Keratinocyte (primary cell): ENCODE data around the gene SCD5. TPM values are rescaled to one million over a fixed set of nuclear protein-coding genes. Genes with fewer than 3 reads are reported as not detected.

ENCODE experiments used
- DNase-seq: peaks from one replicate; pipeline ENCODE4 v3.0.0-alpha.2; 2011; ENCODE audit warnings: low read depth, missing footprints, low spot score
- FAIRE-seq: peaks from 2 replicates; lab custom pipeline; 2011; peaks lifted over from hg19 to GRCh38; lab: Jason Lieb, UNC
- H2AFZ ChIP-seq: 2 replicates; pipeline ENCODE4 v1.6.0; 2012; ENCODE audit warnings: low read length, control low read depth, inconsistent platforms; ENCODE audit not compliant: control insufficient read depth
- H3K27ac ChIP-seq: 2 replicates; pipeline ENCODE4 v1.5.1; 2011; ENCODE audit warnings: low read length; ENCODE audit not compliant: control insufficient read depth, insufficient read depth
- H3K27me3 ChIP-seq: 3 replicates; pipeline ENCODE4 v1.6.0; 2011; ENCODE audit warnings: low read length; ENCODE audit not compliant: control insufficient read depth, insufficient read depth; ENCODE audit errors: extremely low read depth
- H3K36me3 ChIP-seq, 2 experiments: 2 replicates in 1 of 2; 3 replicates in 1 of 2; pipeline ENCODE4 v1.5.1; 2011; ENCODE audit warnings: low read length in 2 of 2, mild to moderate bottlenecking in 1 of 2; ENCODE audit not compliant: control insufficient read depth in 2 of 2, insufficient read depth in 2 of 2; ENCODE audit errors: extremely low read depth in 1 of 2
- H3K4me1 ChIP-seq: 3 replicates; pipeline ENCODE4 v1.5.1; 2011; ENCODE audit warnings: low read length; ENCODE audit not compliant: control insufficient read depth, insufficient read depth; ENCODE audit errors: extremely low read depth
- H3K4me2 ChIP-seq: 3 replicates; pipeline ENCODE4 v1.6.0; 2011; ENCODE audit warnings: low read depth, low read length; ENCODE audit not compliant: control insufficient read depth, insufficient read depth; ENCODE audit errors: extremely low read depth
- H3K4me3 ChIP-seq, 3 experiments: fragments of 200-600 bp in 1 of 3; sonication (generic) in 1 of 3; 2 replicates in 2 of 3; 3 replicates in 1 of 3; pipeline ENCODE4 v1.5.1; 2011 to 2016; ENCODE audit warnings: low read length in 3 of 3, mild to moderate bottlenecking in 3 of 3, control low read depth in 2 of 3, inconsistent platforms in 1 of 3, low read depth in 1 of 3, mixed read lengths in 1 of 3, mixed run types in 1 of 3, moderate library complexity in 1 of 3; ENCODE audit not compliant: control insufficient read depth in 2 of 3, insufficient read depth in 2 of 3; ENCODE audit errors: extremely low read depth in 1 of 3
- H3K79me2 ChIP-seq: 2 replicates; pipeline ENCODE4 v1.6.0; 2012; ENCODE audit warnings: low read length; ENCODE audit not compliant: control insufficient read depth, insufficient read depth
- H3K9ac ChIP-seq: 3 replicates; pipeline ENCODE4 v1.6.0; 2011; ENCODE audit warnings: low read length; ENCODE audit not compliant: control insufficient read depth, insufficient read depth; ENCODE audit errors: extremely low read depth
- H3K9me1 ChIP-seq: 3 replicates; pipeline ENCODE4 v1.6.0; 2011; ENCODE audit warnings: low read length; ENCODE audit not compliant: control insufficient read depth, insufficient read depth; ENCODE audit errors: extremely low read depth
- H3K9me3 ChIP-seq: 2 replicates; pipeline ENCODE4 v1.5.1; 2012; ENCODE audit warnings: low read depth, low read length; ENCODE audit not compliant: control insufficient read depth
- H4K20me1 ChIP-seq: 3 replicates; pipeline ENCODE4 v1.6.0; 2011; ENCODE audit warnings: low read length; ENCODE audit not compliant: control insufficient read depth, insufficient read depth; ENCODE audit errors: extremely low read depth
- CTCF ChIP-seq, 3 experiments: IDR thresholded peaks in 1 of 3; conservative IDR thresholded peaks in 1 of 3; optimal IDR thresholded peaks in 1 of 3; 2 replicates in 2 of 3; 3 replicates in 1 of 3; pipeline versions ENCODE3 to v1.5.1; 2011; ENCODE audit warnings: low read length in 3 of 3, mild to moderate bottlenecking in 3 of 3, moderate library complexity in 2 of 3, control low read depth in 1 of 3, inconsistent platforms in 1 of 3; ENCODE audit not compliant: insufficient read depth in 2 of 3; ENCODE audit errors: extremely low read depth in 1 of 3
- EZH2 ChIP-seq: IDR thresholded peaks from one replicate; pipeline ENCODE4 v1.6.1; 2012; ENCODE audit warnings: inconsistent platforms, mild to moderate bottlenecking, low read length, moderate library complexity
- dilution Hi-C: fragments of 300-500 bp; cut with MboI; formaldehyde crosslinking; loops from one replicate; pipeline ENCODE4 v1.7.0; 2020; ENCODE audit warnings: low sequenced_read_pairs; ENCODE audit not compliant: extremely low pct_ligation_motif_present
- polyA plus RNA-seq, 5 experiments: library from polyadenylated mRNA; depleted of rRNA in 3 of 5; stranded (reverse) in 3 of 5; stranded (forward) in 1 of 5; unstranded in 1 of 5; fragments of >200 nt; gene quantifications; 1 replicate in 1 of 5; 2 replicates in 3 of 5; 3 replicates in 1 of 5; pipeline versions ENCODE4 v1.2.1 to v1.2.3, GENCODE V29; 2011 to 2012; ENCODE audit warnings: missing spikeins in 2 of 5, low read depth in 1 of 5, low replicate concordance in 1 of 5

The SCD5 gene
- polyA plus RNA-seq, 1 donor (not counting 4 experiments of a cell fraction or from before 2014, with no cell fraction given), result 39.4 TPM

GRCh38 chr4:82741188-82741587, 57.4 kb downstream of the SCD5 start:
- dilution Hi-C loops, result no loop called here

GRCh38 chr4:82739287-82740190, 59.1 kb downstream of the SCD5 start:
- peaks cover 24% of the 10 kb centered on the region for H3K79me2 ChIP-seq
- H3K4me1 ChIP-seq, result peaks cover 11% of the 10 kb centered on the region
- H3K9me1 ChIP-seq, result no peaks in the 10 kb centered on the region
- no peaks in the 10 kb centered on the region for H3K27me3 ChIP-seq
- H3K36me3 ChIP-seq, result peaks cover 3 to 15% of the 10 kb centered on the region in 2 experiments
- H2AFZ ChIP-seq, result no peak overlapping the region
- no peak overlapping the region for H3K9ac ChIP-seq
- DNase-seq (no peak), FAIRE-seq (no peak)
- dilution Hi-C loops, result no loop called here
- TF ChIP-seq CTCF (optimal IDR thresholded peaks at IDR 0.05 in 1 of 3, IDR thresholded peaks at IDR 0.05 in 1 of 3, conservative IDR thresholded peaks at IDR 0.05 in 1 of 3; ENCODE audit: extremely low read depth in 1 of 3, insufficient read depth in 2 of 3, low read length in 3 of 3), result peak; percentile 96 to 100 (median 99)
- TF ChIP-seq EZH2, result no peak
- H3K4me2 ChIP-seq, result no peak overlapping the region
- no peaks in the 10 kb centered on the region for H3K9me3 ChIP-seq
- no peak overlapping the region for H3K27ac ChIP-seq
- H3K4me3 ChIP-seq, result no peak overlapping the region
- no peaks in the 10 kb centered on the region for H4K20me1 ChIP-seq

More at GRCh38 chr4:82741188-82741587, 57.4 kb downstream of the SCD5 start:
- Histone ChIP-seq H3K27me3 (no peaks in the 10 kb centered on the region), H3K79me2 (peaks cover 20% of the 10 kb centered on the region), H3K9me1 (no peaks in the 10 kb centered on the region), H3K9me3 (no peaks in the 10 kb centered on the region), H4K20me1 (no peaks in the 10 kb centered on the region), H3K36me3 (peaks cover 3 to 13% of the 10 kb centered on the region in 2 experiments), H2AFZ (no peak overlapping the region), H3K4me2 (no peak overlapping the region), H3K27ac (no peak overlapping the region), H3K4me1 (peaks cover 27% of the 10 kb centered on the region), H3K4me3 (no peak overlapping the region), H3K9ac (no peak overlapping the region)
- FAIRE-seq (no peak), DNase-seq (no peak)
- no peak for TF ChIP-seq EZH2
- no peak for TF ChIP-seq CTCF (optimal IDR thresholded peaks at IDR 0.05 in 1 of 3, IDR thresholded peaks at IDR 0.05 in 1 of 3, conservative IDR thresholded peaks at IDR 0.05 in 1 of 3; ENCODE audit: extremely low read depth in 1 of 3, insufficient read depth in 2 of 3, low read length in 3 of 3)
